ENCODE measurements around the gene THSD7B. TPM values are rescaled to one million over a fixed set of nuclear protein-coding genes. Genes with fewer than 3 reads are reported as not detected.
"Not testable (repeated sequence)": the region's sequence is repeated elsewhere in the genome, so short reads cannot be mapped to it uniquely, and the experiment has no call there.

Gene THSD7B
- total and polyA plus RNA-seq, 7 experiments from 2014 or later, result not detected

- CTCF ChIA-PET, result no interaction called here
- no peaks in the 10 kb centered on the region for H3K27me3 Mint-ChIP-seq
These were observed 533.0 kb downstream of the THSD7B start for GRCh38 chr2:137298377-137298776.

GRCh38 chr2:137300987-137301386 lies 535.6 kb downstream of the THSD7B start:
- no peaks in the 10 kb centered on the region for H3K4me1 Mint-ChIP-seq
- peaks cover 0 to 12% (median 5%) of the 10 kb centered on the region in 11 donors for H3K9me3 Mint-ChIP-seq

More at GRCh38 chr2:137298377-137298776, 533.0 kb downstream of the THSD7B start:
- Histone ChIP-seq H3K4me3 (ENCODE audit: low read length) (no peak overlapping the region), H3K4me1 (ENCODE audit: control insufficient read depth in 2 of 2, insufficient read depth in 2 of 2, low read length in 2 of 2) (no peaks in the 10 kb centered on the region), H3K9me3 (ENCODE audit: control insufficient read depth in 2 of 3, low read length in 3 of 3) (no peaks in the 10 kb centered on the region), H3K27ac (ENCODE audit: low read depth, low read length) (no peak overlapping the region), H3K27me3 (ENCODE audit: control insufficient read depth in 2 of 2, insufficient read depth in 2 of 2, low read length in 2 of 2) (no peaks in the 10 kb centered on the region), H3K36me3 (ENCODE audit: control insufficient read depth in 2 of 3, insufficient read depth in 3 of 3, low read length in 3 of 3) (no peaks in the 10 kb centered on the region)
- intact Hi-C loops (cut with micrococcal nuclease), result no loop called here
- no peak overlapping the region for H3K27ac Mint-ChIP-seq
- H3K4me3 Mint-ChIP-seq, result no peak overlapping the region
- H3K9me3 Mint-ChIP-seq, result peaks cover 0 to 12% (median 5%) of the 10 kb centered on the region in 11 donors
- DNase-seq, result no peak
- POLR2A ChIA-PET, result no interaction called here
- ATAC-seq, result no peak
- no peaks in the 10 kb centered on the region for H3K4me1 Mint-ChIP-seq
- peaks cover 0 to 5% (median 0%) of the 10 kb centered on the region in 5 donors for H3K36me3 Mint-ChIP-seq

GRCh38 chr2:137302957-137303356 lies 537.6 kb downstream of the THSD7B start:
- no peak for DNase-seq
- Mint-ChIP-seq H3K4me1 (no peaks in the 10 kb centered on the region), H3K27ac (no peak overlapping the region), H3K9me3 (peaks cover 0 to 7% (median 2%) of the 10 kb centered on the region in 11 donors), H3K27me3 (no peaks in the 10 kb centered on the region), H3K36me3 (peaks cover 0 to 1% (median 0%) of the 10 kb centered on the region in 5 donors), H3K4me3 (no peak overlapping the region)
- H3K9me3 ChIP-seq (ENCODE audit: control insufficient read depth in 2 of 3, low read length in 3 of 3), result no peaks in the 10 kb centered on the region
- intact Hi-C loops (cut with micrococcal nuclease), result no loop called here
- H3K36me3 ChIP-seq (ENCODE audit: control insufficient read depth in 2 of 3, insufficient read depth in 3 of 3, low read length in 3 of 3), result no peaks in the 10 kb centered on the region
- H3K4me1 ChIP-seq (ENCODE audit: control insufficient read depth in 2 of 2, insufficient read depth in 2 of 2, low read length in 2 of 2), result no peaks in the 10 kb centered on the region
- H3K27ac ChIP-seq (ENCODE audit: low read depth, low read length), result no peak overlapping the region
- H3K27me3 ChIP-seq (ENCODE audit: control insufficient read depth in 2 of 2, insufficient read depth in 2 of 2, low read length in 2 of 2), result no peaks in the 10 kb centered on the region
- H3K4me3 ChIP-seq (ENCODE audit: low read length), result no peak overlapping the region
- ATAC-seq, result no peak
- ChIA-PET CTCF (no interaction called here), POLR2A (no interaction called here)

More at GRCh38 chr2:137300987-137301386, 535.6 kb downstream of the THSD7B start:
- H3K4me1 ChIP-seq (ENCODE audit: control insufficient read depth in 2 of 2, insufficient read depth in 2 of 2, low read length in 2 of 2), result no peaks in the 10 kb centered on the region
- H3K27me3 Mint-ChIP-seq, result no peaks in the 10 kb centered on the region
- no peak overlapping the region for H3K4me3 Mint-ChIP-seq
- ChIA-PET POLR2A (no interaction called here), CTCF (no interaction called here)
- H3K4me3 ChIP-seq (ENCODE audit: low read length), result no peak overlapping the region
- H3K9me3 ChIP-seq (ENCODE audit: control insufficient read depth in 2 of 3, low read length in 3 of 3), result no peaks in the 10 kb centered on the region
- ATAC-seq (no peak), DNase-seq (no peak)
- H3K36me3 Mint-ChIP-seq, result peaks cover 0 to 5% (median 0%) of the 10 kb centered on the region in 5 donors
- intact Hi-C loops (cut with micrococcal nuclease), result no loop called here
- H3K27ac Mint-ChIP-seq, result no peak overlapping the region
- H3K27ac ChIP-seq (ENCODE audit: low read depth, low read length), result no peak overlapping the region
- no peaks in the 10 kb centered on the region for H3K36me3 ChIP-seq (ENCODE audit: control insufficient read depth in 2 of 3, insufficient read depth in 3 of 3, low read length in 3 of 3)
- H3K27me3 ChIP-seq (ENCODE audit: control insufficient read depth in 2 of 2, insufficient read depth in 2 of 2, low read length in 2 of 2), result no peaks in the 10 kb centered on the region

DNA sequence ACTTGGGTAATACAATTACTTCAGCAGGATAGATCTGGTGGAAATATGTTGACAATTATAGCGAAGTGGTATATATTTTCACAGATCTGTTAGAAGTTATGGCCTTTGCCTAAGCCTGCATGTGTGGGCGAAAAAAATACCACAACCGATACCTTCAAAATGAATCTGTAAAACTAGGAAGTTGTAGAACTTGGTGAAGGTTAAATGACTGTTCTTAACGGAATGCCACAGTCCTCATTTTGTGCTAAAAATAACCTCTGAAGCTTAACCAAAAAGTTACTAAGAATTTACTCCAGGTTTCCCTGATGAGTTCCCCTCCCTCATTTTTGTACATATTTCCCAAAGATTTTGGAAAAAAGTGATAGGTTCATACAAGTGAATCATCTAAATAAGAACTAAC lies 550.7 kb downstream of the THSD7B start:
- H3K4me3 Mint-ChIP-seq, result no peak overlapping the region
- DNase-seq (no peak), ATAC-seq (no peak)
- intact Hi-C loops (cut with micrococcal nuclease), result no loop called here
- no peaks in the 10 kb centered on the region for H3K4me1 Mint-ChIP-seq
- H3K27ac Mint-ChIP-seq, result no peak overlapping the region
- no peaks in the 10 kb centered on the region for H3K36me3 Mint-ChIP-seq
- ChIA-PET CTCF (no interaction called here), POLR2A (no interaction called here)
- no peak overlapping the region for H3K4me3 ChIP-seq (ENCODE audit: low read length)
- H3K36me3 ChIP-seq (ENCODE audit: control insufficient read depth in 2 of 3, insufficient read depth in 3 of 3, low read length in 3 of 3), result no peaks in the 10 kb centered on the region
- no peaks in the 10 kb centered on the region for H3K27me3 ChIP-seq (ENCODE audit: control insufficient read depth in 2 of 2, insufficient read depth in 2 of 2, low read length in 2 of 2)
- peaks cover 0 to 11% (median 4%) of the 10 kb centered on the region in 11 donors for H3K9me3 Mint-ChIP-seq
- H3K9me3 ChIP-seq (ENCODE audit: control insufficient read depth in 2 of 3, low read length in 3 of 3), result no peaks in the 10 kb centered on the region
- H3K27ac ChIP-seq (ENCODE audit: low read depth, low read length), result no peak overlapping the region
- H3K27me3 Mint-ChIP-seq, result no peaks in the 10 kb centered on the region
- no peaks in the 10 kb centered on the region for H3K4me1 ChIP-seq (ENCODE audit: control insufficient read depth in 2 of 2, insufficient read depth in 2 of 2, low read length in 2 of 2)

DNA sequence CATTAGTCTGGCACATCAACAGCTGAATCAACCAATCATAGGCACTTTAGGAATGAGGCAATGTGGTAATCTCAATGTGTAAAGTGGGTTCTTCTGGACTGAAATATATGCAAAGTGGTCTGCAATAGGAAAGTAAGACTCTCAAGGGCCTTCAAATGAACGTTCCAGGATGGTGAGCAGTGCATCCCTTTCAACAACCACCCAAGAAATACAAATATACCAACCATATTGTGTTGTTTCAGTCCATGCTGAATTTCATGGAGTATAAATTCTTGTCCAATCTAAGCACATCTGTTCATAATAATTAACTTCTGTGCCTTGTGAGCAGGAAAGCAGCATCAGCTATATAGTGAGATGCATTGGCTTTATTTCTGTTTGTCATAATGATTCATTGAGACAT lies 556.2 kb downstream of the THSD7B start:
- intact Hi-C loops (cut with micrococcal nuclease), result no loop called here
- H3K27me3 ChIP-seq (ENCODE audit: control insufficient read depth in 2 of 2, insufficient read depth in 2 of 2, low read length in 2 of 2), result no peaks in the 10 kb centered on the region

GRCh38 chr2:137331562-137331961 lies 566.2 kb downstream of the THSD7B start:
- H3K4me1 Mint-ChIP-seq; ATAC-seq; CTCF ChIA-PET; H3K4me3 ChIP-seq (ENCODE audit: low read length); H3K27me3 Mint-ChIP-seq; H3K4me1 ChIP-seq (ENCODE audit: control insufficient read depth in 2 of 2, insufficient read depth in 2 of 2, low read length in 2 of 2); H3K27ac ChIP-seq (ENCODE audit: low read depth, low read length); H3K27ac Mint-ChIP-seq; POLR2A ChIA-PET; DNase-seq; H3K27me3 ChIP-seq (ENCODE audit: control insufficient read depth in 2 of 2, insufficient read depth in 2 of 2, low read length in 2 of 2); H3K36me3 Mint-ChIP-seq; H3K4me3 Mint-ChIP-seq; H3K36me3 ChIP-seq (ENCODE audit: control insufficient read depth in 2 of 3, insufficient read depth in 3 of 3, low read length in 3 of 3); intact Hi-C loops (cut with micrococcal nuclease); H3K9me3 ChIP-seq (ENCODE audit: control insufficient read depth in 2 of 3, low read length in 3 of 3): not testable (repeated sequence)
- H3K9me3 Mint-ChIP-seq, result peaks cover 0 to 18% (median 2%) of the 10 kb centered on the region in 11 donors

More for the DNA sequence above, 556.2 kb downstream of the THSD7B start:
- H3K4me1 ChIP-seq (ENCODE audit: control insufficient read depth in 2 of 2, insufficient read depth in 2 of 2, low read length in 2 of 2), result no peaks in the 10 kb centered on the region
- Mint-ChIP-seq H3K4me1 (no peaks in the 10 kb centered on the region), H3K36me3 (no peaks in the 10 kb centered on the region), H3K27me3 (no peaks in the 10 kb centered on the region), H3K27ac (no peak overlapping the region), H3K9me3 (peaks cover 0 to 7% (median 2%) of the 10 kb centered on the region in 11 donors), H3K4me3 (no peak overlapping the region)
- POLR2A ChIA-PET, result no interaction called here
- no peaks in the 10 kb centered on the region for H3K36me3 ChIP-seq (ENCODE audit: control insufficient read depth in 2 of 3, insufficient read depth in 3 of 3, low read length in 3 of 3)
- DNase-seq (no peak), ATAC-seq (no peak)
- H3K27ac ChIP-seq (ENCODE audit: low read depth, low read length), result no peak overlapping the region
- CTCF ChIA-PET, result no interaction called here
- H3K4me3 ChIP-seq (ENCODE audit: low read length), result no peak overlapping the region
- H3K9me3 ChIP-seq (ENCODE audit: control insufficient read depth in 2 of 3, low read length in 3 of 3), result no peaks in the 10 kb centered on the region

DNA sequence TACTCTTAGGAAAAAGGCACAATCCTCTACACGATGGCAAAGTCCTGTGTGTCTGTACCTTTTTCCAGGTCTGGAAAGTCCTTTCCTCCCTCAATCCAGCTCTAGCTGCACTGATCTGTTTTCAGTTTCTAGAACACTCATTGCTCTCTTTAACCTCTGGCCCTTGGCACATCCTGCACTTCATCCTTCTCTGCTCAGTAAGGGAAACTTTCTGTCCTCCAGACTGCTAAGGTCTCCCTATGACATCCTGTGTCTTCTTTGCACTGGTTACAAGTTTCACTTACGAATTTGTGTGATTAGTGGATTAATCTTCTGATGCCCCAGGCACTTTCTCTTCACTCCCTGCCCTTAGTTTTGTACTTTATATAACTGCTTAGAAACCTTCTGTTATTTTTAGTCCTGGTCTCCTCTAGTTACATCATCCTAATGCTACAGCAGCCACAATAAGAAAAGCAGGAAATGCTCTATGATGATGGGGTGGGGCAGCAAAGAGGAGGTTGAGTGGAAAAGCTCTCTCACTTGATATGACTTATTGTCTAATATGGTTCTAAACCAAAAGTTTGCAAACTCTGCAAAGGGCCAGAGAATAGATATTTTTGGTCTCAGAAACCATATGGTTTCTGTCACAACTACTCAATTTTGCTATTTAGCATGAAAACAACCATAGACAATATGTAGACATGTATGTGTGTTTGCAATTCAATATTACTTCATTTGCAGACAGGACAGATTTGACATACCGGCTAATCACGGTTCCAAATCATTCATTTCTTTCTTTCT lies 568.2 kb downstream of the THSD7B start:
- Histone ChIP-seq H3K4me1 (ENCODE audit: control insufficient read depth in 2 of 2, insufficient read depth in 2 of 2, low read length in 2 of 2) (no peaks in the 10 kb centered on the region), H3K27me3 (ENCODE audit: control insufficient read depth in 2 of 2, insufficient read depth in 2 of 2, low read length in 2 of 2) (no peaks in the 10 kb centered on the region), H3K4me3 (ENCODE audit: low read length) (no peak overlapping the region), H3K9me3 (ENCODE audit: control insufficient read depth in 2 of 3, low read length in 3 of 3) (no peaks in the 10 kb centered on the region), H3K27ac (ENCODE audit: low read depth, low read length) (no peak overlapping the region), H3K36me3 (ENCODE audit: control insufficient read depth in 2 of 3, insufficient read depth in 3 of 3, low read length in 3 of 3) (no peaks in the 10 kb centered on the region)
- peaks cover 0 to 4% (median 0%) of the 10 kb centered on the region in 5 donors for H3K27me3 Mint-ChIP-seq
- DNase-seq, result no peak
- POLR2A ChIA-PET, result no interaction called here
- no peaks in the 10 kb centered on the region for H3K36me3 Mint-ChIP-seq
- no peak overlapping the region for H3K4me3 Mint-ChIP-seq
- peaks cover 0 to 4% (median 0%) of the 10 kb centered on the region in 7 donors for H3K4me1 Mint-ChIP-seq
- H3K27ac Mint-ChIP-seq, result no peak overlapping the region
- CTCF ChIA-PET, result no interaction called here
- intact Hi-C loops (cut with micrococcal nuclease), result no loop called here
- no peak for ATAC-seq
- peaks cover 0 to 18% (median 3%) of the 10 kb centered on the region in 11 donors for H3K9me3 Mint-ChIP-seq
